ENCODE data around the gene B4GALT1.
"Not testable (repeated sequence)": the region's sequence is repeated elsewhere in the genome, so short reads cannot be mapped to it uniquely, and the experiment has no call there.

Gene B4GALT1

GRCh38 chr9:33166231-33167083 lies 679 bp downstream of the B4GALT1 start:
- TF ChIP-seq CTCF (IDR thresholded peaks at IDR 0.05; ENCODE audit: insufficient read depth, low read depth, low read length, missing control alignments), result no peak
- peak overlapping the region; percentile 95 for H3K4me3 ChIP-seq (ENCODE audit: low read length)
- no peak for DNase-seq (ENCODE audit: low read depth)

- peak overlapping the region; percentile 95 for H3K4me3 ChIP-seq (ENCODE audit: low read length)
- TF ChIP-seq CTCF (IDR thresholded peaks at IDR 0.05; ENCODE audit: insufficient read depth, low read depth, low read length, missing control alignments), result no peak
- DNase-seq (ENCODE audit: low read depth), result peak; percentile 66
Observed at GRCh38 chr9:33165263-33166151, 1.6 kb downstream of the B4GALT1 start.

GRCh38 chr9:33164921-33165262 lies 2.2 kb downstream of the B4GALT1 start:
- peak overlapping the region; percentile 95 for H3K4me3 ChIP-seq (ENCODE audit: low read length)
- DNase-seq (ENCODE audit: low read depth), result not testable (repeated sequence)

GRCh38 chr9:33164138-33164809 lies 2.9 kb downstream of the B4GALT1 start:
- no peak for TF ChIP-seq CTCF (IDR thresholded peaks at IDR 0.05; ENCODE audit: insufficient read depth, low read depth, low read length, missing control alignments)
- peak overlapping the region; percentile 95 for H3K4me3 ChIP-seq (ENCODE audit: low read length)
- no peak for DNase-seq (ENCODE audit: low read depth)

GRCh38 chr9:33163433-33164137 lies 3.6 kb downstream of the B4GALT1 start:
- DNase-seq (ENCODE audit: low read depth), result no peak
- no peak for TF ChIP-seq CTCF (IDR thresholded peaks at IDR 0.05; ENCODE audit: insufficient read depth, low read depth, low read length, missing control alignments)
- H3K4me3 ChIP-seq (ENCODE audit: low read length), result peak overlapping the region; percentile 95

GRCh38 chr9:33162721-33163311 lies 4.3 kb downstream of the B4GALT1 start:
- no peak for TF ChIP-seq CTCF (IDR thresholded peaks at IDR 0.05; ENCODE audit: insufficient read depth, low read depth, low read length, missing control alignments)
- DNase-seq (ENCODE audit: low read depth), result peak; percentile 87
- peak overlapping the region; percentile 95 for H3K4me3 ChIP-seq (ENCODE audit: low read length)
